Muscle layer of colon (tissue), 2 donors: ENCODE data around the gene ABLIM2.

Experiments
- H3K27ac ChIP-seq: one replicate; pipeline ENCODE4 v1.7.0; 2013; ENCODE audit warnings: low read depth, mild to moderate bottlenecking, low read length, moderate library complexity
- H3K27me3 ChIP-seq, 2 donors: one replicate each; pipeline ENCODE4 v1.7.0; 2013; ENCODE audit warnings: low read length in 2 of 2, mild to moderate bottlenecking in 2 of 2; ENCODE audit not compliant: insufficient read depth in 2 of 2, control insufficient read depth in 1 of 2
- H3K36me3 ChIP-seq: one replicate; pipeline ENCODE4 v1.7.0; 2013; ENCODE audit warnings: mild to moderate bottlenecking, low read length; ENCODE audit not compliant: insufficient read depth
- H3K4me1 ChIP-seq: one replicate; pipeline ENCODE4 v1.7.0; 2013; ENCODE audit warnings: mild to moderate bottlenecking, low read length; ENCODE audit not compliant: insufficient read depth
- H3K4me3 ChIP-seq, 2 donors: one replicate each; pipeline ENCODE4 v1.7.0; 2013; ENCODE audit warnings: low read length in 2 of 2, low read depth in 1 of 2, mild to moderate bottlenecking in 1 of 2, moderate library complexity in 1 of 2
- H3K9ac ChIP-seq: one replicate; pipeline ENCODE4 v1.7.0; 2013; ENCODE audit warnings: low read length
- H3K9me3 ChIP-seq: one replicate; pipeline ENCODE4 v1.7.0; 2013; ENCODE audit warnings: mild to moderate bottlenecking, low read length
- donor health status: abdominal sarcoma.
- donor health status: Adenocarcinoma of cecum.

ABLIM2 gene

GRCh38 chr4:7943211-7943610, 215.4 kb downstream of the ABLIM2 start:
- no peaks in the 10 kb centered on the region for H3K9me3 ChIP-seq
- H3K36me3 ChIP-seq = no peaks in the 10 kb centered on the region
- H3K27ac ChIP-seq = no peak overlapping the region
- H3K9ac ChIP-seq = no peak overlapping the region
- no peak overlapping the region for H3K4me3 ChIP-seq
- H3K27me3 ChIP-seq = no peaks in the 10 kb centered on the region
- H3K4me1 ChIP-seq = peaks cover 11% of the 10 kb centered on the region

DNA sequence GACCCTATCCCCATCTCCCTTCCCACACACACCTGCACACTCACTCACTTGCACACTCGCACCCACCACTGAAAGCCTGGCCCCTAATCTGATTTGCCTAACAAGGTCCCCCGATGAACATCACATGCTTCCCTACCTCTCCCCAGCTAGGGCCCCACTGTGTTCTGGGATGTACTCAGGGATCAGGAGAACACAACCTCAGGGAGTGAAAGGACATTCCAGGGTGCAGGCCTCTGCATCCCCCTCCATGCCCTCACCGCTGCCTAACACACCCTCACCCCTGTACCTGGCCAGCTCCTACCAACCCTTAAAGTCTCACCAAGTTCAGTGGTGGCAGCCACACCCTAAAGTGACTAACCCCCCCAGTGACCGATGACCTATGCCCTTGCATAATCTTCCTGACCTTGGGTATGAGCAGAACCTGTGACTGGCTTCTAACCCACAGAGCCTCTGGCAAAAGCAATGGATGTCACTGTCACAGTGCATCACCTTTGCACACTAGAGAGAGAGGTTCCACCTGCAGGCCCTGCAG, 216.6 kb downstream of the ABLIM2 start:
- H3K9me3 ChIP-seq = no peaks in the 10 kb centered on the region
- no peaks in the 10 kb centered on the region for H3K36me3 ChIP-seq
- H3K9ac ChIP-seq = no peak overlapping the region
- peaks cover 11% of the 10 kb centered on the region for H3K4me1 ChIP-seq
- no peak overlapping the region for H3K27ac ChIP-seq
- no peaks in the 10 kb centered on the region for H3K27me3 ChIP-seq
- no peak overlapping the region for H3K4me3 ChIP-seq

GRCh38 chr4:7941111-7941964, 217.3 kb downstream of the ABLIM2 start:
- no peak overlapping the region for H3K4me3 ChIP-seq
- no peaks in the 10 kb centered on the region for H3K36me3 ChIP-seq
- H3K9ac ChIP-seq = no peak overlapping the region
- H3K27ac ChIP-seq = no peak overlapping the region
- no peaks in the 10 kb centered on the region for H3K9me3 ChIP-seq
- H3K27me3 ChIP-seq = no peaks in the 10 kb centered on the region
- peaks cover 11% of the 10 kb centered on the region for H3K4me1 ChIP-seq

DNA sequence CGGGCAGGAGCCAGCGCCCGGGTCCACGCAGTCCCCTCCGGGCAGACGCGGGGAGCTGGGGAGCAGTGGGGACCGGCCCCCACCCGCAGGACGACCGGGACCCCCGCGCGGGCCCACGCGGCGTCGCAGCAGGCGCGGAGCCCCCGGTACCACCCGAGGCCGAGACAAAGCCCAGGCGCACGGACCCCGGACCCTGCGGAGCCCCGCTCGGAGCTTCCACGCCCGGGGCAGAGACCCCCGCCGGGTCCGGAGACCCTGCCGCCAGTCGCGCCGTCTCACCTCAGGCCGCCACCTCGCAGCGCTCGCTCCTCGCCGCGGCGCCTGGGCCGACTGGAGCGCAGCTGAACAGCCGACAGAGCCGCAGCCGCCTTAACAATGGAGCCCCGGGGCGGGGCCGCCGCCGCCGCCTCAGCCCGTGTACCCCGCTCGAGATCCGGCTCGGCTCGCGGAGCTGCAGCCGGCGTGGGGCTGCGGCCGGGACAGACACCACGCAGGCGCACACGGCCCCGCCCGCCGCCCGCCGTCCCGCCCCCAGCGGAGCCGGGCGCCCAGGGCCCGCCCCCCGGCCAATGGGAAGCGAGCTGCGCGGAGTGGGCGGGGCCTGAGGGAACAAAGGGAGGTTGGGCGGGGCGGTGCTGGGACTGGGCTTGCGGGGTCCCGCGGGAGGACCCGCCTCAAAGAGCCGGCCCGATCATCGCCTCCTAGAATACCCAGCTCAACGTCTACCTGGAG, 219.1 kb downstream of the ABLIM2 start, which contains the start of gene AFAP1:
Gene AFAP1 (minus strand): TSS at position 485 of the 732 bp plus-strand sequence. CDS start 67,783 bp downstream, outside the sequence.
- no peaks in the 10 kb centered on the region for H3K27me3 ChIP-seq
- no peaks in the 10 kb centered on the region for H3K36me3 ChIP-seq
- H3K4me1 ChIP-seq = peaks cover 11% of the 10 kb centered on the region
- H3K27ac ChIP-seq = peak within 1 kb of the TSS; percentile 92
- peak within 1 kb of the TSS; percentile 87 for H3K9ac ChIP-seq
- H3K4me3 ChIP-seq = peak within 1 kb of the TSS; percentile 79 to 94
- no peaks in the 10 kb centered on the region for H3K9me3 ChIP-seq

- Histone ChIP-seq H3K9ac (peak overlapping the region; percentile 87), H3K9me3 (no peaks in the 10 kb centered on the region), H3K4me3 (peak overlapping the region; percentile 79 to 94), H3K27ac (peak overlapping the region; percentile 92), H3K27me3 (no peaks in the 10 kb centered on the region), H3K4me1 (peaks cover 16% of the 10 kb centered on the region), H3K36me3 (no peaks in the 10 kb centered on the region)
Observed at GRCh38 chr4:7938609-7939376, 219.8 kb downstream of the ABLIM2 start.

DNA sequence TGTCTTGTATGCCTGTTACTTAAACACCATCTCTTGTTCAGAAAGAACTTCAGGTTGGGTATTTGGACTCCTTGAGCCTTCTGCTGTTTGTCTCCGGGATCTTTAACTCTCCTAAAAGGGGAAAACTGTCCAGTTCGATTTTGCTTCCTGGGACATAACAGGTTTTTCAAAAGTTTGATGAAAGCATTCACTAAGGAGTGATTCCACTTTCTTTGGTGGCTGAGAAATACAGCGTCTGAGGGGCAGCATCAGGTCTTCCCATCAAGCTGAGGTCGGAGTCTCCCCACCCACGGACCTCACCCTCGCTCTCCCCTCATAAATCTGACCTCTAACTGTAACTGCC, 220.4 kb downstream of the ABLIM2 start:
- H3K36me3 ChIP-seq = no peaks in the 10 kb centered on the region
- H3K9me3 ChIP-seq = no peaks in the 10 kb centered on the region
- H3K4me3 ChIP-seq = peak overlapping the region; percentile 79 to 94
- peak overlapping the region; percentile 87 for H3K9ac ChIP-seq
- H3K27me3 ChIP-seq = no peaks in the 10 kb centered on the region
- peaks cover 16% of the 10 kb centered on the region for H3K4me1 ChIP-seq
- H3K27ac ChIP-seq = peak overlapping the region; percentile 92

- Histone ChIP-seq H3K27me3 (no peaks in the 10 kb centered on the region), H3K4me1 (peaks cover 16% of the 10 kb centered on the region), H3K9ac (no peak overlapping the region), H3K9me3 (no peaks in the 10 kb centered on the region), H3K27ac (peak overlapping the region; percentile 55), H3K4me3 (peak overlapping the region in 1 of 2 donors; percentile 79), H3K36me3 (no peaks in the 10 kb centered on the region)
Observed at GRCh38 chr4:7937006-7937405, 221.6 kb downstream of the ABLIM2 start.

GRCh38 chr4:7933651-7934510, 224.7 kb downstream of the ABLIM2 start:
- no peak overlapping the region for H3K27ac ChIP-seq
- no peak overlapping the region for H3K4me3 ChIP-seq
- peaks cover 31% of the 10 kb centered on the region for H3K4me1 ChIP-seq
- H3K9ac ChIP-seq = no peak overlapping the region
- no peaks in the 10 kb centered on the region for H3K27me3 ChIP-seq
- H3K9me3 ChIP-seq = no peaks in the 10 kb centered on the region
- no peaks in the 10 kb centered on the region for H3K36me3 ChIP-seq

DNA sequence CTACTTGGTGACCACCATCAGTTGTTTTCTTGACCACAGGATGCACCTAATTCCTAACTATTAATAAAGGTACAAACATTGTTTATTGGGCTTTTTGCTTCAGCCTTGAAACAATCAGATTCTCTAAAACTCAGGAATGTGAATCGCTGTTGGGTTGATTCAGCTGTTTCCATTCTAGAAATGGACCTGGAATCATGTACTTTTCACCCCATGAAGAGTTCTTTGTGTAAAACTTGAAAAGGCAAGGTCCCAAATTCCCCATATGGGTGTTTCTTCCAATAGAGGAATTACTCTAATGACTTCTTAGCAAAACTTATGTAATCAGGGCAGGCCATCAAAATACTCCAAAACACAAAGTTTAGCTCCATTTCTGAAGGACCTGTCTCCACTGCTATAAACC, 226.3 kb downstream of the ABLIM2 start:
- no peaks in the 10 kb centered on the region for H3K9me3 ChIP-seq
- peaks cover 38% of the 10 kb centered on the region for H3K4me1 ChIP-seq
- H3K4me3 ChIP-seq = no peak overlapping the region
- no peaks in the 10 kb centered on the region for H3K27me3 ChIP-seq
- no peak overlapping the region for H3K9ac ChIP-seq
- no peaks in the 10 kb centered on the region for H3K36me3 ChIP-seq
- H3K27ac ChIP-seq = no peak overlapping the region

DNA sequence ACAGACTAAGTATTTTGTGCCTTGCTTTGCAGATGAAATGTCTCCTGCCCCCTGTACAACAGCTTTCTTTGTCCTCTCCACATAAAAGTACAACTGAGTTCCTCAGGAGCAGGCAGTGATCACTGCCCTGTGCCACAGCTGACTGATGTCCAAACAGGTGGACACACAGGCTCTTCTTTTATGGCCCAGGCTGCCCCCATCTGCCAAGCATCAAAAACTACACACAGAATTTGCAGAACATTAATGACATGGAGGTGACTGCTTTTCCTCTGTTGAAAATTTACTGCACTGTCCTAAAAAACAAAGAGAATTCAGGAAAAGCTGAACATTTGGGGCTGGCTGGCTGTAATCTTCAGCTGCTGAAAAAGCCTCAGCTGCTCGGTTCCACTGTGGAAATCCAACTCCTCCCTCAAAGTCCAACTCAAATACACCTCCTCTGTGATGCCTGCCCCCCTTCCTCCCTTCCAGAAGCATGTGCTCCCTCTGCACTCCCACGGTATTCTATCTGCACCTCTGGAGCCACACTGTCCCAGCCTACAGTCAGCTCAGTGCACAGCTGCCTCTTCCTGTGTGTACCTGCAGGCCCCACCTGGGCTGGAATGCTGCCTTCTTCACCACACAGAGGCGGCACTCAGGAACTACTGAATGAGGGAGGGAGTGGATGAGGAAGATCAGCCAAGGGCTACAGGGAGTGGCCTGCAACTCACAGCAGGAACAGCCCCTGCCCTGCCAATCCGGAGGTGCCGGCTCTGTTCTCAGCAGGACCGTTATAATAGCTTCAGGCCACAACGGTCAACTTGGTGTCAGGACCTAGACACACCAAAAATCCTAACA, 229.3 kb downstream of the ABLIM2 start:
- Histone ChIP-seq H3K9ac (no peak overlapping the region), H3K4me3 (no peak overlapping the region), H3K27me3 (no peaks in the 10 kb centered on the region), H3K9me3 (no peaks in the 10 kb centered on the region), H3K27ac (no peak overlapping the region), H3K36me3 (no peaks in the 10 kb centered on the region), H3K4me1 (peaks cover 35% of the 10 kb centered on the region)
